Stomach (tissue), 4 donors: ENCODE results near the gene CHPF2.

ENCODE experiments used
- EP300 ChIP-seq: sonication (generic); formaldehyde crosslinking; IDR thresholded peaks from one replicate; pipeline ENCODE4 v1.6.1; 2017; ENCODE audit warnings: antibody characterized with exemption
- POLR2A ChIP-seq, 4 donors: fragments of 450-650 bp; IDR thresholded peaks; one replicate each; pipeline ENCODE4 v1.6.1; 2016; ENCODE audit warnings: antibody characterized with exemption in 4 of 4, control low read depth in 2 of 4, mild to moderate bottlenecking in 1 of 4, moderate library complexity in 1 of 4

- no peak for TF ChIP-seq POLR2A (IDR thresholded peaks at IDR 0.05)
- no peak for TF ChIP-seq EP300
Observed at GRCh38 chr7:151252961-151253711, 20.9 kb downstream of the CHPF2 start.
